ENCODE data around the gene CACNA2D3. TPM values are rescaled to one million over a fixed set of nuclear protein-coding genes. Genes with fewer than 3 reads are reported as not detected.

Gene CACNA2D3
- total RNA-seq, 2 donors from 2014 or later: not detected

DNA sequence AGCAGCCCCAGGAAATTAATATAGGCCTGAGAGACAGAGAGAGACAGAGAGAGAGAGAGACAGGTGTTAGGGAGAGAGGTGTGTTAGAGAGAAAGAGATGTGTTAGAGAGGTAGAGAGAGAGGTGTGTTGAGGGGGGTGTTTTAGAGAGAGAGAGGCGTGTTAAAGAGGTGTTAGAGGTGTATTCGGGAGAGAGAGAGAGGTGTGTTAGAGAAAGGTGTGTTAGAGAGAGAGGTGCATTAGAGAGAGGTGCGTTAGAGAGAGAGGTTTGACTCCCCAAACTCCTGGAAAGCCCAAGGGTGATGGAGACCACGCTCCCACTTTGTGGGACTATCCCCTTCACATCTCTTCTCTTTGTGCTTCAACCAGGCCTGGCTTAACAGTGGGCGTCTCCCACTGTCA lies 95.5 kb downstream of the CACNA2D3 start:
- H3K36me3 Mint-ChIP-seq: no peaks in the 10 kb centered on the region
- peaks cover 6% of the 10 kb centered on the region in 2 donors for H3K9me3 Mint-ChIP-seq
- DNase-seq (ENCODE audit: low spot score in 2 of 2) (no peak), ATAC-seq (no peak)
- no peak overlapping the region for H3K27ac Mint-ChIP-seq

DNA sequence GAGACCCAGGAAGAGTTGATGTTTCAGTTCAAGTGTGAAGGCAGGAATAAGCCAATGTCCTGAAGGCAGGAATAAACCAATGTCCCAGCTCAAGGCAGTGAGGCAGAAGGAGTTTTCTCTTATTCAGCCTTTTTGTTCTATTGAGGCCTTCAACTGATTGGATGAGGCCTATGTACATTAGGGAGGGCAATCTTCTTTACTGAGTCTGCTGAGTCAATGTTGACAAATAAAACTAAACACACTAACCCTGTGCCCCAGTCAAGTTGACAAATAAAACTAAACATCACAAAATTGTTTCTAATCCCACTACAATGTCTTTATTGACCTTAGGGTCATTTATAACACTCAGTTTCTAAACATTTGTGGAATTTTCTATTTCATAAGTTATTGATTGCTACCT lies 100.0 kb downstream of the CACNA2D3 start:
- no peaks in the 10 kb centered on the region for H3K36me3 Mint-ChIP-seq
- peaks cover 0 to 3% of the 10 kb centered on the region in 2 donors for H3K9me3 Mint-ChIP-seq
- DNase-seq (ENCODE audit: low spot score in 2 of 2): no peak
- no peak overlapping the region for H3K27ac Mint-ChIP-seq
- no peak for ATAC-seq

DNA sequence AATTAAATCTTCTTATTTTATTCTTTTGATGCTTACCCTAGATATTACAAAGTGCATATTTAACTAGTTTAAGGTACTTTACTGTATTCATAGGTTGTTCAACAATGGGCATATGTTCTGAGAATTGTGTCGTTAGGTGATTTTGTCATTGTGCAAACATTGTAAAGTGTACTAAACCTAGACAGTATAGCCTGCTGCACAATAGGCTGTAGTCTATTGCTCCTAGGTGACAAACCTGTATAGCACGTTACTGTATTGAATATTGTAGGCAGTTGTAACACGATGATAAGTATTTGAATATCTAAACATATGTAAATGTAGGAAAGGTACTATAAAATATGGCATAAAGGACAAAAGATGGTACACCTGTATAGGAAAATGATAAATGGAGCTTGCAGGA lies 100.7 kb downstream of the CACNA2D3 start:
- H3K36me3 Mint-ChIP-seq: no peaks in the 10 kb centered on the region
- no peak overlapping the region for H3K27ac Mint-ChIP-seq
- ATAC-seq (no peak), DNase-seq (ENCODE audit: low spot score in 2 of 2) (no peak)
- peaks cover 0 to 3% of the 10 kb centered on the region in 2 donors for H3K9me3 Mint-ChIP-seq

DNA sequence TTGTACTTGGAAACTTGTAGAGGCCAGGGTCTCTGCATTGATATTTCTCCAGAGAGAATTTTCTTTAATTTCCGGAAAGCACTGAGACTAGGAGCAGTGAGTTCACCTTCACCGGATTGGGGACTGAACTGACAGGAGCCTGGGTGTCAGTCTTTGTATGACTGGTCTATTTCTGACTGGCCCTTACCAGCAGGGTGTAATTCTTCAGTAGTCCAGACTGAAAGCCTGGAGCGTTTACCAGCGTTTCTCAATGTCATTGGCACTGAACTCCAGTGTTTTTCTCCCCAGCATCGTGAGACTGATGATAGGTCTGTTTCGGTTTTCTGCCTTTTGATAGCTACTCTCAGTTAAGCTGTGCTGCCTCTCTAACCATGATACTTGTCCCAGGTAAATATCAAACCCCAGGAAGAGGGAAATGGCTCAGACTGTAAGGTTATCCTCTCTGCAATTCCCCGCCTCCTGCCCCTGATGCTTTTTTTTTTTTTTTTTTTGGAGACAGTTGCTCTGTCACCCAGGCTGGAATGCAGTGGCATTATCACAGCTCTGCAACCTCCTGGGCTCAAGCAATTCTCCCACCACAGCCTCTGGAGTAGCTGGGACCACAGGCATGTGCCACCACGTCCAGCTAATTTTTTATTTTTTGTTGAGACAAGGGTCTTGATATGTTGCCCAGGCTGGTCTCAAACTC lies 103.6 kb downstream of the CACNA2D3 start:
- peaks cover 0 to 3% of the 10 kb centered on the region in 2 donors for H3K9me3 Mint-ChIP-seq
- no peak for DNase-seq (ENCODE audit: low spot score in 2 of 2)
- ATAC-seq: no peak
- no peak overlapping the region for H3K27ac Mint-ChIP-seq
- no peaks in the 10 kb centered on the region for H3K36me3 Mint-ChIP-seq

DNA sequence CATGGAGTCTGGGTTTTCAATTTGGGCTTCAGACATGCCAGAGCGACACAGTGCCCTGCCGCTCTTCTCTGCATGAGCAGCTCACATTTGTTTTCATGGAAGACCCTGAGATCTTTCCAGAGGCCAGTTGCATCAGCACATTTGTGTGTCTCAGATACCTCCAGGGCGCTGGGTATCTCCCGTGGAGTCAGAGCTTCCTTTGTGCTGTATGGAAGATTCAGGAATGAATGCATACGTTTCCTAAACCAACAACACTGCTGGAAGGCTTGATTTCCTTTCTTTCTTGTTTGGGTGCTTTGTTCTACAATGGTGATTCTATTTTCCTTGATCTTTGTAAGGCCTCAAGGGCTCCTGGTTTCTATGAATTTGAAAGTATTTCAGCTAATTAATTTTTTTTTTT lies 106.5 kb downstream of the CACNA2D3 start:
- Mint-ChIP-seq H3K27ac (no peak overlapping the region), H3K36me3 (no peaks in the 10 kb centered on the region), H3K9me3 (no peaks in the 10 kb centered on the region)
- ATAC-seq (no peak), DNase-seq (ENCODE audit: low spot score in 2 of 2) (no peak)

DNA sequence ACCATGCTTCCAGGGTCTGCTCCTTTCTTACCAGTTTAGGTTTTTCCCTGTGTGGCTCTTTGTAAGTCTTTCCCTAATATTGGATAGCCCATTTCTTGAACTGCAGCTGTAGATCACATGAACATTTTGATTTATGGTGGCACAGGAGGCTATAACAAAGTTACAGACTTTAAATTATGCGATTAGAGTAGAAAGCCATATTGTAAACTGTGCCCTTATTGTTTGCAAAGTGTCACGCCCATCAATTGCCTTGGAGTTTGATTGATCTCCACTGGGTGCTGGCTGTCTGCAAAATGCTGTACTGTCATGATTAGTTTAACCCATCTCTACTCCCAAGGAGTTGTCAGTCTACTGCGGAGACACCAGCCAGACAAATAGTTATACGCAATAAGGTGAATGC lies 110.3 kb downstream of the CACNA2D3 start:
- Mint-ChIP-seq H3K27ac (no peak overlapping the region), H3K36me3 (peaks cover 0 to 4% of the 10 kb centered on the region in 2 donors), H3K9me3 (peaks cover 3 to 8% of the 10 kb centered on the region in 2 donors)
- DNase-seq (ENCODE audit: low spot score in 2 of 2): no peak
- no peak for ATAC-seq

DNA sequence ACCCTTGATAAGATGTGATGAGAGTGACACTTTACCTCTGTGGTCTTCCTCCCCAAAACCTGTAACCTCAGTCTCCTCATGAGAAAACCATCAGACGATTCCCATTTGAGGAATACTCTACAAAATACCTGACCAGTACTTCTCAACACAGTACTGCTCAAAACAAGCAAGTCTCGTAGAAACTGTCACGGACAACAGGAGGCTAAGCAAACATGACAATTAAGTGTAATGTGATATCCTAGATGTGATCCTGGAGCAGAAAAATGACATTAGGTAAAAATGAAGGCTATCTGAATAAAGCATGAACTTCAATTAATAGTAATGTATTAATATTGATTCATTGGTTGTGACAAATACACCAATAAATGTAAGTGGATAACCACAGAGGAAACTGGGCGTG lies 113.6 kb downstream of the CACNA2D3 start:
- H3K36me3 Mint-ChIP-seq: peaks cover 0 to 4% of the 10 kb centered on the region in 2 donors
- no peak overlapping the region for H3K27ac Mint-ChIP-seq
- peaks cover 3 to 8% of the 10 kb centered on the region in 2 donors for H3K9me3 Mint-ChIP-seq
- DNase-seq (ENCODE audit: low spot score in 2 of 2) (no peak), ATAC-seq (no peak)

DNA sequence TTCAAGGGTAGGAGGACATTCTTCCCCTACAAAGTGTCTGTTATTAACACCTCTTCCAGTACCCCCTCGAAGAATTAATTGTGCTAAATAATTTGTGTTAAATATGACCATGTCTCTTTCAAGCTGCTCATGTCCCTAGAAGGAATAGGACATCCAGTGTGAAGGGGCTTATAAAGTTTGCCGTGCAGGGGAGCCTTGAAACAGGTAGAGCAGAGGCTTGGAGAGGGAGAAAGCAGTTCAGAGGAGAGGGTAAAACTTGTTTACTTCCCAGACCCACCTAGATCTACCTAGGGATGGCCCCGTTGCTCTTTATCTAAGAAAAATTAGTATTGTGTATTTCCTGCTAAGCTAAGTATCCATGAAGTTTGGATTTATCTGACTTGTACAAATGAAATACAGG lies 114.8 kb downstream of the CACNA2D3 start:
- no peak for ATAC-seq
- Mint-ChIP-seq H3K27ac (no peak overlapping the region), H3K36me3 (peaks cover 0 to 4% of the 10 kb centered on the region in 2 donors), H3K9me3 (peaks cover 3 to 8% of the 10 kb centered on the region in 2 donors)
- DNase-seq (ENCODE audit: low spot score in 2 of 2): no peak

DNA sequence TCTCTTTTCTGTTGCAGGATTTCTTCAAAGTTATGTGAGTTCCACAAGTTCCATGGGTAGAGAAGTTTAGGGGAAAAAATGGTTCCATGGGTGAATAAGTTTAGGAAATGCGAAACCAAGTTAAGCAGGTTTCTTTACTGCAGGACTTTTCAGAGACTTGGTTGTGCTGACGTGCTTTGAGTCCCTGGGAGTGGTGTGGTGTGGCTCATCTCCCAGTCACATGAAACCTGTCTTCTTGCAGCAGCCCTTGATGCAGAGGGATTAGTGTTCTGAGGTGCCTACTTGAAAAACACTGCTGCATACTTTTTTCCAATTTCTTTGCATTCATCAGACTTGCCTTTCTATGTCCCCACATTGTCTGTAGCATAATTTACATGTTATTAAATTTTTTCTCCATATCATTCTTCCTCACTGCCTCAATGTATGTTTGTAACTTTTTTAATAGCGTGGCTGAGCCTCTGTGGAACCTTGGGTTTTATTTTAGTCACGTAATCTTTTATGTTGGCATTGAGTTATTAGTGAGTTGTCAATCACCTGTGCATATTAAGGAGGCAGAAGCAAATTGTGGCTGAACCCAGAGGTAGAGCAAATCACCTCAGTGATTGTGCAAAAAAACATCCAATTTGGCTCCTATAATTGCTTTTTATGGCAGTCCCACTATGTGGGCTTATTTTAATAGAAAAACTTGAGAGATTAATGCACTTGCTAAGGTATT lies 115.6 kb downstream of the CACNA2D3 start:
- peaks cover 3 to 8% of the 10 kb centered on the region in 2 donors for H3K9me3 Mint-ChIP-seq
- H3K36me3 Mint-ChIP-seq: peaks cover 0 to 4% of the 10 kb centered on the region in 2 donors
- DNase-seq (ENCODE audit: low spot score in 2 of 2): no peak
- H3K27ac Mint-ChIP-seq: no peak overlapping the region
- ATAC-seq: no peak

DNA sequence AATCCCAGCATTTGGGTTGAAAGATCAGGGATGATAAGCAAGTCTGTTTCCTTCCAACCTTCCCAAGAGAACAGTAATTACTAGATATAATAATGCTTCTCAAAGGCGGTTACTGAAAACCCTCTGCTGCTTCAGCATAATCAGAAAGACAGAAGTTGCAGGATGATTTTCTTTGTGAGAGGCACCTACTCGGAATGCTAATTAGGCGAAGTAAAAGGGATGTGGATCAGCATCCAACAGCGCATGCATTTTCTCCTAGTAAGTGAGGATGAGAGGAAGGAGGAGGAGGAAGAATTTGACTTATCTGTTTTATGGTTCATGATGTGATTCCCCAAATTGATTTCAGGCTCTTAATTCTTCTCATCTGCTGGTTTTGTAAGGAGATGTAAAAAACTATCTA lies 118.0 kb downstream of the CACNA2D3 start:
- no peak overlapping the region for H3K27ac Mint-ChIP-seq
- no peaks in the 10 kb centered on the region for H3K9me3 Mint-ChIP-seq
- no peaks in the 10 kb centered on the region for H3K36me3 Mint-ChIP-seq
- ATAC-seq (no peak), DNase-seq (ENCODE audit: low spot score in 2 of 2) (no peak)

- H3K9me3 Mint-ChIP-seq: peaks cover 3 to 6% of the 10 kb centered on the region in 2 donors
- no peak for DNase-seq (ENCODE audit: low spot score in 2 of 2)
- no peak for ATAC-seq
- no peak overlapping the region for H3K27ac Mint-ChIP-seq
- no peaks in the 10 kb centered on the region for H3K36me3 Mint-ChIP-seq
Observed at GRCh38 chr3:54243056-54243931, 120.9 kb downstream of the CACNA2D3 start.

- Mint-ChIP-seq H3K36me3 (no peaks in the 10 kb centered on the region), H3K27ac (no peak overlapping the region), H3K9me3 (peaks cover 3 to 6% of the 10 kb centered on the region in 2 donors)
- ATAC-seq (no peak), DNase-seq (ENCODE audit: low spot score in 2 of 2) (no peak)
Observed at GRCh38 chr3:54243960-54244682, 121.8 kb downstream of the CACNA2D3 start.

GRCh38 chr3:54251705-54252104 lies 129.4 kb downstream of the CACNA2D3 start:
- H3K36me3 Mint-ChIP-seq: no peaks in the 10 kb centered on the region
- no peak overlapping the region for H3K27ac Mint-ChIP-seq
- peaks cover 1 to 5% of the 10 kb centered on the region in 2 donors for H3K9me3 Mint-ChIP-seq
- DNase-seq (ENCODE audit: low spot score in 2 of 2) (no peak), ATAC-seq (no peak)

DNA sequence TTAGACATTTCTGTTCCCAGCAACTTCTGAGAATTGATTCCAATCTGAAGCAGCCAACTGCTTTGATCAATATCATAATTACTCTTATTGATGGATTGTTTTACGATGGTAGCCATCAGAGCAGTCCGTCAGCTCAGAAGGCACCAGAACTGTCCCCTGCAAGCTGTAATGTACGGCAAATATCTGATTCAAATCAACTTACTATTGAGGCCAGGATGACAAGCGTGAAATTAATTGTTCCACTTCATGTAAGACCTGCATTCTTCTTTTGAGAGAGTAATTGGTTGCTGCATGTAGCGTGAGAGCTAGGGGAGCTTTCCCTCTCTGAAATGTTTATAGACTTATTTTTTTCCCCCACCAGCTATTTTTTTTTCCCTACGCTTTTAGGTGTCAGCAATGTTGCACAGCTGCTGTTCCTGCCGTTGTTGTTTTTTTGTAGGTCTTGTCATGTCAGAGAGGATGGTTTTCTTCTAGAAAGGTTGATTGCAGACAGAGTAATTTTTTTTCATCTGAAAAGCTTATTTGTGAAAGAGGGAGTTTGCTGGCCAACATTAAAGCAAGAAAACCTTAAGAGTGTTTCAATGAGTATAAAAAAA lies 134.9 kb downstream of the CACNA2D3 start:
- no peak overlapping the region for H3K27ac Mint-ChIP-seq
- no peak for ATAC-seq
- H3K36me3 Mint-ChIP-seq: no peaks in the 10 kb centered on the region
- peaks cover 4 to 9% of the 10 kb centered on the region in 2 donors for H3K9me3 Mint-ChIP-seq
- DNase-seq (ENCODE audit: low spot score in 2 of 2): no peak

GRCh38 chr3:54259636-54260035 lies 137.3 kb downstream of the CACNA2D3 start:
- Mint-ChIP-seq H3K9me3 (peaks cover 4 to 5% of the 10 kb centered on the region in 2 donors), H3K27ac (no peak overlapping the region), H3K36me3 (no peaks in the 10 kb centered on the region)
- ATAC-seq (no peak), DNase-seq (ENCODE audit: low spot score in 2 of 2) (no peak)

DNA sequence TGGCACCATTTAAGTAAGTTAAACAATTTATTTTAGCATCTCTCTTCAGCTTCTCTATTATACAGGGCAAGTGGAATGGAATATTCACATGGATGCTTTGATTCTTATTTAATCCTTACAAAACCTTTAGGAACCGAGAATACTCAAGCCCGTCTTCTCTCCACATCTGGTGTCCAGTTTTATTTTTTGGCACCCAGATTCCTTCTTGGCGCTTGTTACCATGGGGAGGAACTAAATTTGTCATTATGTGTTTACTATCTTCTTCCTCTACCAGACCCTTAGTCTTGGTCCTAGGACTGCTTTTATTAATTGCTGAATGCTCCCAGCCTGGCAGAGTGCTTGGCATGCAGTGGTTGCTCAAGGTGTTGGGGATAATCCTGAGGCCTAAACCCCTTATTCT lies 138.8 kb downstream of the CACNA2D3 start:
- ATAC-seq: no peak

More for the DNA sequence above, 138.8 kb downstream of the CACNA2D3 start:
- Mint-ChIP-seq H3K27ac (no peak overlapping the region), H3K9me3 (peaks cover 4 to 5% of the 10 kb centered on the region in 2 donors), H3K36me3 (no peaks in the 10 kb centered on the region)
- no peak for DNase-seq (ENCODE audit: low spot score in 2 of 2)
